ENCODE data around the gene HTR4.
"Not testable (repeated sequence)": the region's sequence is repeated elsewhere in the genome, so short reads cannot be mapped to it uniquely, and the experiment has no call there.

Gene HTR4

DNA sequence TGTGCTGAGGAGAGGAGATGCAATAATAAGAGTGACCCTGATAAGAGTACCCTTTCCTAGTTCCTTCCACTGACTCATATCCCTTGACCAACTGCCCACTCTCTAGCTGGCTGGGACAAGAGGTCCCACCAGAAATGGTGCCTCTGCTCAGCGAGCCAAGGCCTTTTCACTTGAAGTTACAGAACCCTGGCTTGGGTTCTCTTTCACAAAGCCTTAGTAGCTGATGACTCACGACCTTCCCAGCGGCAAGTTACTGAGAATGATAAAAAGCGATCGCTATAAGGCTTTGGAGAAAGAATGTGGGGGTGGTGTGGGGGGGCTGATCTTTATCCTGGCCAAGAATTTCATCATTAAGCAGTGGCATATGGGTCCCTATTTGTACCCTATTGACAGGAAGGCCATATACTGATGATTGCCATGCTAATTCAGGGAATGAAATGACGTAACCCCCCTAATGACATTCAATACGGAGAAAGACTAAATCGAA lies 180.3 kb downstream of the HTR4 start:
- Mint-ChIP-seq H3K27me3 (ENCODE audit: low read depth) (peaks cover 4% of the 10 kb centered on the region), H3K36me3 (ENCODE audit: low read depth) (no peaks in the 10 kb centered on the region), H3K27ac (no peak overlapping the region), H3K4me3 (no peak overlapping the region), H3K4me1 (peaks cover 5% of the 10 kb centered on the region), H3K9me3 (no peaks in the 10 kb centered on the region)
- TF ChIP-seq CTCF (IDR thresholded peaks at IDR 0.05; ENCODE audit: unreplicated experiment in 3 of 3) = no peak

- H3K4me1 Mint-ChIP-seq = peaks cover 5% of the 10 kb centered on the region
- TF ChIP-seq CTCF (IDR thresholded peaks at IDR 0.05; ENCODE audit: unreplicated experiment in 3 of 3) = no peak
- no peaks in the 10 kb centered on the region for H3K27me3 Mint-ChIP-seq (ENCODE audit: low read depth)
- H3K4me3 Mint-ChIP-seq = no peak overlapping the region
- no peak overlapping the region for H3K27ac Mint-ChIP-seq
- H3K9me3 Mint-ChIP-seq = no peaks in the 10 kb centered on the region
- H3K36me3 Mint-ChIP-seq (ENCODE audit: low read depth) = no peaks in the 10 kb centered on the region
Measured at GRCh38 chr5:148471379-148471778, 182.9 kb downstream of the HTR4 start.

GRCh38 chr5:148469501-148469935 lies 184.8 kb downstream of the HTR4 start:
- Mint-ChIP-seq H3K27ac (no peak overlapping the region), H3K27me3 (ENCODE audit: low read depth) (no peaks in the 10 kb centered on the region), H3K4me1 (no peaks in the 10 kb centered on the region), H3K36me3 (ENCODE audit: low read depth) (no peaks in the 10 kb centered on the region), H3K4me3 (no peak overlapping the region), H3K9me3 (no peaks in the 10 kb centered on the region)
- no peak for TF ChIP-seq CTCF (IDR thresholded peaks at IDR 0.05; ENCODE audit: unreplicated experiment in 3 of 3)

- not testable (repeated sequence) for H3K27ac Mint-ChIP-seq; H3K27me3 Mint-ChIP-seq (ENCODE audit: low read depth); H3K9me3 Mint-ChIP-seq; H3K4me1 Mint-ChIP-seq; H3K36me3 Mint-ChIP-seq (ENCODE audit: low read depth); H3K4me3 Mint-ChIP-seq
Measured at GRCh38 chr5:148468746-148469145, 185.6 kb downstream of the HTR4 start.

DNA sequence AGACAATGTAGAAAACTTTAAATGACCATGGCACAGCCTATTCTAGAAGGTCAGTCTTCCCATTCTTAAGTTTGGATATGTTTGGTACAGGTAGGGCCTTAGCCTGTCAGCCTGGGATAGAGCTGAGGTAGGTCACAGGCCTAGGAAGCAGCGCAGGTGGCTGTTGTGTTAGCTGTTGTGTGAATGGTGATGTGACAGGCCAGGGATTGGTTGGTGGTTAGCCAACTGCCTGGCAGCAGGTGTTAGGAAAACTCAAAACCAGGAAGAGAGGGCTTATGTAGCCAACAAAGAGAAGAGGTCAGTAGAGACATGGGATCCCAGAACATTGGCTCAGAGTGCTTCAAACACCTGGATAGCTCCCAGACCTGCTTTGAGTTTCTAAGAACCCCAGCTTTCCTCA lies 186.4 kb downstream of the HTR4 start:
- no peak for TF ChIP-seq CTCF (IDR thresholded peaks at IDR 0.05; ENCODE audit: unreplicated experiment in 3 of 3)
- no peaks in the 10 kb centered on the region for H3K9me3 Mint-ChIP-seq
- no peaks in the 10 kb centered on the region for H3K4me1 Mint-ChIP-seq
- no peaks in the 10 kb centered on the region for H3K36me3 Mint-ChIP-seq (ENCODE audit: low read depth)
- H3K27ac Mint-ChIP-seq = no peak overlapping the region
- no peak overlapping the region for H3K4me3 Mint-ChIP-seq
- no peaks in the 10 kb centered on the region for H3K27me3 Mint-ChIP-seq (ENCODE audit: low read depth)

DNA sequence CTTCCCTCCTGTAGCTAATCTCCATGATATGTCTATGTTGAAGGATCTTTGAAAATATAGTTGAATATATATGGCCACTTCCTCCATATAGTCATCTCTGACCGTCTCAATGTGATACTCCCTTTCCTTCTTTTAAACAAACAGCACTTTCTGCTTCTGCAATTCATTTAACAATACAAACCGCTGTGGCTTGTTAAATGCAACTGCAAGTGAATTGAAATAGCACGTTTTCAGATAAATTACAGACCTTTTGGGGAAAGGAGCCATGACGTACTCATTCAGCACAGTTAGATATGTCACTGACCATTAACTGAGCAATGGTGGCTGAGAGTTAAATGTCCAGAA lies 188.1 kb downstream of the HTR4 start:
- H3K4me3 Mint-ChIP-seq = no peak overlapping the region

More for the DNA sequence above, 188.1 kb downstream of the HTR4 start:
- Mint-ChIP-seq H3K27me3 (ENCODE audit: low read depth) (no peaks in the 10 kb centered on the region), H3K4me1 (no peaks in the 10 kb centered on the region), H3K27ac (no peak overlapping the region), H3K36me3 (ENCODE audit: low read depth) (no peaks in the 10 kb centered on the region), H3K9me3 (no peaks in the 10 kb centered on the region)
- no peak for TF ChIP-seq CTCF (IDR thresholded peaks at IDR 0.05; ENCODE audit: unreplicated experiment in 3 of 3)
